PFSK-1 (cell line): ENCODE results near the gene HOXD11.

ENCODE experiments used
- FOXP2 ChIP-seq: optimal IDR thresholded peaks from 2 replicates; pipeline ENCODE3; 2011; ENCODE audit warnings: borderline replicate concordance, control low read depth, inconsistent platforms; ENCODE audit not compliant: insufficient read depth; ENCODE audit errors: extremely low read length, extremely low read depth
- POLR2AphosphoS5 ChIP-seq: IDR thresholded peaks from 2 replicates; pipeline ENCODE4 v1.6.1; 2012; ENCODE audit warnings: low read depth, mild to moderate bottlenecking, control low read depth, low read length, moderate library complexity
- REST ChIP-seq, 2 experiments: IDR thresholded peaks; 2 replicates each; pipeline versions ENCODE4 v1.6.1 to v1.8.0; 2011 to 2012; ENCODE audit warnings: low read depth in 2 of 2, low read length in 2 of 2, control low read depth in 1 of 2, inconsistent platforms in 1 of 2, mild to moderate bottlenecking in 1 of 2, moderate library complexity in 1 of 2; ENCODE audit not compliant: insufficient read depth in 1 of 2
- SIN3A ChIP-seq: IDR thresholded peaks from 2 replicates; pipeline ENCODE4 v1.6.1; 2012; ENCODE audit warnings: mild to moderate bottlenecking, low read length, moderate library complexity, borderline replicate concordance; ENCODE audit not compliant: insufficient read depth
- TAF1 ChIP-seq: IDR thresholded peaks from 2 replicates; pipeline ENCODE4 v1.6.1; 2012; ENCODE audit warnings: low read length, control low read depth, borderline replicate concordance; ENCODE audit not compliant: insufficient read depth

The HOXD11 gene

GRCh38 chr2:176109946-176110345 lies 2.9 kb downstream of the HOXD11 start:
- TF ChIP-seq TAF1 (no peak), FOXP2 (no peak), SIN3A (no peak), POLR2AphosphoS5 (no peak), REST (IDR thresholded peaks at IDR 0.05; ENCODE audit: insufficient read depth in 1 of 2, low read depth in 2 of 2, low read length in 2 of 2) (no peak)

GRCh38 chr2:176110415-176111308 lies 3.6 kb downstream of the HOXD11 start:
- TF ChIP-seq POLR2AphosphoS5 (no peak), FOXP2 (no peak), REST (IDR thresholded peaks at IDR 0.05; ENCODE audit: insufficient read depth in 1 of 2, low read depth in 2 of 2, low read length in 2 of 2) (no peak), TAF1 (no peak), SIN3A (no peak)

- no peak for TF ChIP-seq REST (IDR thresholded peaks at IDR 0.05; ENCODE audit: insufficient read depth in 1 of 2, low read depth in 2 of 2, low read length in 2 of 2)
- no peak for TF ChIP-seq TAF1
- TF ChIP-seq FOXP2: no peak
- TF ChIP-seq POLR2AphosphoS5: no peak
Observed at GRCh38 chr2:176111309-176111663, 4.2 kb downstream of the HOXD11 start.

- TF ChIP-seq TAF1: no peak
Observed at GRCh38 chr2:176111846-176112374, 4.8 kb downstream of the HOXD11 start.

- no peak for TF ChIP-seq REST (IDR thresholded peaks at IDR 0.05; ENCODE audit: insufficient read depth in 1 of 2, low read depth in 2 of 2, low read length in 2 of 2)
- TF ChIP-seq FOXP2: no peak
- no peak for TF ChIP-seq SIN3A
- no peak for TF ChIP-seq POLR2AphosphoS5
- TF ChIP-seq TAF1: no peak
Observed at GRCh38 chr2:176112375-176113302, 5.6 kb downstream of the HOXD11 start.
